Measurements from ENCODE around the gene SORCS2. TPM values are rescaled to one million over a fixed set of nuclear protein-coding genes. Genes with fewer than 3 reads are reported as not detected.

SORCS2 gene
- total and polyA plus RNA-seq, 4 donors: 2.2 to 7.7 (median 2.5) TPM

GRCh38 chr4:7736436-7737267, 544.3 kb downstream of the SORCS2 start:
- no peaks in the 10 kb centered on the region for H3K4me1 ChIP-seq (ENCODE audit: control insufficient read depth in 5 of 5, insufficient read depth in 5 of 5, low read length in 5 of 5)

GRCh38 chr4:7737268-7737645, 544.9 kb downstream of the SORCS2 start:
- no peak overlapping the region for H3K9ac ChIP-seq (ENCODE audit: insufficient read depth in 1 of 2, low read length in 2 of 2)
- H3K4me1 ChIP-seq (ENCODE audit: control insufficient read depth in 5 of 5, insufficient read depth in 5 of 5, low read length in 5 of 5): no peaks in the 10 kb centered on the region
- TF ChIP-seq CTCF (IDR thresholded peaks at IDR 0.05; ENCODE audit: control extremely low read depth, extremely low read depth): no peak
- H3K27ac ChIP-seq (ENCODE audit: low read depth in 1 of 2, low read length in 1 of 2): no peak overlapping the region
- H3K27me3 ChIP-seq (ENCODE audit: control insufficient read depth in 3 of 3, insufficient read depth in 3 of 3, low read length in 2 of 3): no peaks in the 10 kb centered on the region
- H3K9me3 ChIP-seq (ENCODE audit: control insufficient read depth in 4 of 4, insufficient read depth in 3 of 4, low read length in 3 of 4): peaks cover 0 to 17% (median 0%) of the 10 kb centered on the region in 4 donors
- DNase-seq: no peak
- WGBS, 2 donors: 76 to 78% methylated on average over 14 of the region's 14 CpGs
- no peak for ATAC-seq (ENCODE audit: insufficient read depth, low FRiP score)
- no peaks in the 10 kb centered on the region for H3K36me3 ChIP-seq (ENCODE audit: control insufficient read depth in 4 of 4, insufficient read depth in 4 of 4, low read length in 4 of 4)
- H3K4me3 ChIP-seq: no peak overlapping the region

More at GRCh38 chr4:7736436-7737267, 544.3 kb downstream of the SORCS2 start:
- no peak overlapping the region for H3K4me3 ChIP-seq
- no peak overlapping the region for H3K27ac ChIP-seq (ENCODE audit: low read depth in 1 of 2, low read length in 1 of 2)
- no peak for TF ChIP-seq CTCF (IDR thresholded peaks at IDR 0.05; ENCODE audit: control extremely low read depth, extremely low read depth)
- no peak overlapping the region for H3K9ac ChIP-seq (ENCODE audit: insufficient read depth in 1 of 2, low read length in 2 of 2)
- H3K27me3 ChIP-seq (ENCODE audit: control insufficient read depth in 3 of 3, insufficient read depth in 3 of 3, low read length in 2 of 3): no peaks in the 10 kb centered on the region
- 83 to 85% methylated on average over 30 to 31 of the region's 31 CpGs for WGBS, 2 donors
- no peak for ATAC-seq (ENCODE audit: insufficient read depth, low FRiP score)
- H3K9me3 ChIP-seq (ENCODE audit: control insufficient read depth in 4 of 4, insufficient read depth in 3 of 4, low read length in 3 of 4): peaks cover 0 to 17% (median 0%) of the 10 kb centered on the region in 4 donors
- H3K36me3 ChIP-seq (ENCODE audit: control insufficient read depth in 4 of 4, insufficient read depth in 4 of 4, low read length in 4 of 4): no peaks in the 10 kb centered on the region
- DNase-seq: no peak

GRCh38 chr4:7737752-7738457, 545.6 kb downstream of the SORCS2 start:
- no peaks in the 10 kb centered on the region for H3K27me3 ChIP-seq (ENCODE audit: control insufficient read depth in 3 of 3, insufficient read depth in 3 of 3, low read length in 2 of 3)
- no peak for ATAC-seq (ENCODE audit: insufficient read depth, low FRiP score)
- no peak for DNase-seq
- TF ChIP-seq CTCF (IDR thresholded peaks at IDR 0.05; ENCODE audit: control extremely low read depth, extremely low read depth): no peak
- no peak overlapping the region for H3K4me3 ChIP-seq
- no peaks in the 10 kb centered on the region for H3K36me3 ChIP-seq (ENCODE audit: control insufficient read depth in 4 of 4, insufficient read depth in 4 of 4, low read length in 4 of 4)
- no peak overlapping the region for H3K9ac ChIP-seq (ENCODE audit: insufficient read depth in 1 of 2, low read length in 2 of 2)
- WGBS, 2 donors: 90 to 95% methylated on average over 19 of the region's 19 CpGs
- no peak overlapping the region for H3K27ac ChIP-seq (ENCODE audit: low read depth in 1 of 2, low read length in 1 of 2)
- H3K4me1 ChIP-seq (ENCODE audit: control insufficient read depth in 5 of 5, insufficient read depth in 5 of 5, low read length in 5 of 5): no peaks in the 10 kb centered on the region
- peaks cover 0 to 17% (median 0%) of the 10 kb centered on the region in 4 donors for H3K9me3 ChIP-seq (ENCODE audit: control insufficient read depth in 4 of 4, insufficient read depth in 3 of 4, low read length in 3 of 4)
